OCI-LY7 (cell line): Measurements from ENCODE around the gene CD80. TPM values are rescaled to one million over a fixed set of nuclear protein-coding genes. Genes with fewer than 3 reads are reported as not detected.

ENCODE experiments used
- BruUV-seq: library from RNA; stranded (reverse); fragments of 400-500 nt; replicated peaks from 2 replicates; lab custom pipeline; 2021; lab: Mats Ljungman, UMichigan
- CTCF ChIA-PET: fragments of 300-600 bp; sonication (Branson Sonifier 250); formaldehyde crosslinking; loops from one replicate; lab custom pipeline; 2022; ENCODE audit warnings: antibody characterized with exemption; ENCODE audit not compliant: unreplicated experiment; lab: Charles Lee
- POLR2A ChIA-PET: fragments of 300-600 bp; sonication (Branson Sonifier 250); formaldehyde crosslinking; loops from one replicate; lab custom pipeline; 2022; ENCODE audit warnings: antibody characterized with exemption; lab: Charles Lee
- DNase-seq: peaks from one replicate; pipeline ENCODE4 v3.0.0-alpha.2; 2015; ENCODE audit warnings: low spot score
- H2AFZ ChIP-seq: fragments of 200-600 bp; sonication (generic), shearing (Covaris generic); 2 replicates; pipeline ENCODE4 v1.6.1; 2014; ENCODE audit warnings: mild to moderate bottlenecking, antibody characterized with exemption, low read length, moderate library complexity
- H3K27ac ChIP-seq: fragments of 200-600 bp; sonication (generic); 2 replicates; pipeline ENCODE4 v1.5.1; 2014; ENCODE audit warnings: mixed run types, low read depth, mild to moderate bottlenecking, moderate library complexity, low read length, inconsistent platforms; ENCODE audit not compliant: poor library complexity, severe bottlenecking
- H3K36me3 ChIP-seq: fragments of 200-600 bp; sonication (generic); 2 replicates; pipeline ENCODE4 v1.6.1; 2014; ENCODE audit warnings: mild to moderate bottlenecking, antibody characterized with exemption, low read length, moderate library complexity, mixed read lengths; ENCODE audit not compliant: insufficient read depth
- H3K4me1 ChIP-seq: fragments of 200-600 bp; sonication (generic); 2 replicates; pipeline ENCODE4 v1.5.1; 2014; ENCODE audit warnings: mild to moderate bottlenecking, low read length; ENCODE audit not compliant: insufficient read depth, poor library complexity, severe bottlenecking
- H3K4me2 ChIP-seq: fragments of 200-600 bp; sonication (generic); 2 replicates; pipeline ENCODE4 v1.6.1; 2014; ENCODE audit warnings: mild to moderate bottlenecking, low read length
- H3K4me3 ChIP-seq: fragments of 200-600 bp; sonication (generic); 2 replicates; pipeline ENCODE4 v1.5.1; 2014; ENCODE audit warnings: mild to moderate bottlenecking, low read depth, low read length; ENCODE audit not compliant: poor library complexity, severe bottlenecking
- H3K79me2 ChIP-seq: fragments of 200-600 bp; sonication (generic); 2 replicates; pipeline ENCODE4 v1.6.1; 2016; ENCODE audit warnings: low read depth, mild to moderate bottlenecking, low read length, moderate library complexity, mixed read lengths; ENCODE audit not compliant: insufficient read depth
- H3K9me2 ChIP-seq: fragments of 200-600 bp; sonication (generic); 2 replicates; pipeline ENCODE4 v1.6.1; 2016; ENCODE audit warnings: mild to moderate bottlenecking, low read length, mixed read lengths; ENCODE audit not compliant: insufficient read depth
- H3K9me3 ChIP-seq: fragments of 200-600 bp; sonication (generic); 2 replicates; pipeline ENCODE4 v1.6.1; 2014; ENCODE audit warnings: mild to moderate bottlenecking, mixed run types, low read length, mixed read lengths
- H4K20me1 ChIP-seq: fragments of 200-600 bp; sonication (generic); 2 replicates; pipeline ENCODE4 v1.6.1; 2014; ENCODE audit warnings: mild to moderate bottlenecking, antibody characterized with exemption, low read length, moderate library complexity, mixed read lengths; ENCODE audit not compliant: insufficient read depth
- EZH2phosphoT487 ChIP-seq: fragments of 200-600 bp; sonication (generic); IDR thresholded peaks from 2 replicates; pipeline ENCODE4 v1.6.1; 2018; ENCODE audit warnings: low read depth, borderline replicate concordance, mild to moderate bottlenecking, mixed run types, antibody characterized with exemption, low read length, moderate library complexity, mixed read lengths
- intact Hi-C: fragments of 100-400 bp; cut with micrococcal nuclease; formaldehyde crosslinking; loops from one replicate; pipeline ENCODE4 v1.10.0; 2022; ENCODE audit not compliant: unreplicated experiment
- total RNA-seq, 2 experiments: library from RNA; depleted of rRNA in 1 of 2; stranded (reverse); fragments of >200 nt in 1 of 2; shearing (Covaris generic) in 1 of 2; gene quantifications; 2 replicates each; pipeline ENCODE4 v1.2.3, GENCODE V29; 2014 to 2022
- TF ChIP-seq, protein P1 (sequence below): fragments of 200-600 bp; sonication (generic); conservative IDR thresholded peaks from 2 replicates; pipeline ENCODE4 v1.5.1; 2014; ENCODE audit warnings: mild to moderate bottlenecking, antibody characterized with exemption, low read length, moderate library complexity, mixed read lengths

The CD80 gene
- total RNA-seq, 2 experiments from 2014 or later: not detected

- no peaks in the 10 kb centered on the region for H4K20me1 ChIP-seq
- no peak for DNase-seq
- H3K36me3 ChIP-seq: no peaks in the 10 kb centered on the region
- no peaks in the 10 kb centered on the region for H3K4me1 ChIP-seq
- H3K79me2 ChIP-seq: no peaks in the 10 kb centered on the region
- ChIA-PET CTCF (no interaction called here), POLR2A (interaction anchor here (1.2 kb wide), 1 partner anchor 9 kb away, joined by 3 read pairs; no protein-coding TSS in a partner anchor)
- H3K9me2 ChIP-seq: no peaks in the 10 kb centered on the region
- BruUV-seq: no TSS peak
- H3K4me3 ChIP-seq: no peak overlapping the region
- intact Hi-C loops: no loop called here
- H3K27ac ChIP-seq: no peak overlapping the region
- no peaks in the 10 kb centered on the region for H3K9me3 ChIP-seq
- TF ChIP-seq EZH2phosphoT487: no peak
- TF ChIP-seq, protein P1, sequence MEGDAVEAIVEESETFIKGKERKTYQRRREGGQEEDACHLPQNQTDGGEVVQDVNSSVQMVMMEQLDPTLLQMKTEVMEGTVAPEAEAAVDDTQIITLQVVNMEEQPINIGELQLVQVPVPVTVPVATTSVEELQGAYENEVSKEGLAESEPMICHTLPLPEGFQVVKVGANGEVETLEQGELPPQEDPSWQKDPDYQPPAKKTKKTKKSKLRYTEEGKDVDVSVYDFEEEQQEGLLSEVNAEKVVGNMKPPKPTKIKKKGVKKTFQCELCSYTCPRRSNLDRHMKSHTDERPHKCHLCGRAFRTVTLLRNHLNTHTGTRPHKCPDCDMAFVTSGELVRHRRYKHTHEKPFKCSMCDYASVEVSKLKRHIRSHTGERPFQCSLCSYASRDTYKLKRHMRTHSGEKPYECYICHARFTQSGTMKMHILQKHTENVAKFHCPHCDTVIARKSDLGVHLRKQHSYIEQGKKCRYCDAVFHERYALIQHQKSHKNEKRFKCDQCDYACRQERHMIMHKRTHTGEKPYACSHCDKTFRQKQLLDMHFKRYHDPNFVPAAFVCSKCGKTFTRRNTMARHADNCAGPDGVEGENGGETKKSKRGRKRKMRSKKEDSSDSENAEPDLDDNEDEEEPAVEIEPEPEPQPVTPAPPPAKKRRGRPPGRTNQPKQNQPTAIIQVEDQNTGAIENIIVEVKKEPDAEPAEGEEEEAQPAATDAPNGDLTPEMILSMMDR: no peak
- no peak overlapping the region for H2AFZ ChIP-seq
- H3K4me2 ChIP-seq: no peak overlapping the region
Observed at GRCh38 chr3:119594066-119594465, 34.7 kb upstream of the CD80 start.

GRCh38 chr3:119592861-119593260 lies 33.4 kb upstream of the CD80 start:
- no TSS peak for BruUV-seq
- Histone ChIP-seq H3K9me3 (no peaks in the 10 kb centered on the region), H3K4me1 (peaks cover 7% of the 10 kb centered on the region), H4K20me1 (no peaks in the 10 kb centered on the region), H3K36me3 (no peaks in the 10 kb centered on the region), H3K79me2 (no peaks in the 10 kb centered on the region), H3K9me2 (no peaks in the 10 kb centered on the region), H3K4me3 (no peak overlapping the region), H3K4me2 (no peak overlapping the region), H3K27ac (no peak overlapping the region), H2AFZ (no peak overlapping the region)
- CTCF ChIA-PET: no interaction called here
- intact Hi-C loops: no loop called here
- DNase-seq: no peak
- POLR2A ChIA-PET: interaction anchor here (1.1 to 1.2 kb wide), 2 partner anchors 8 to 12 kb away, joined by 3 read pairs; no protein-coding TSS in a partner anchor
- no peak for TF ChIP-seq EZH2phosphoT487
- TF ChIP-seq, protein P1: no peak

DNA sequence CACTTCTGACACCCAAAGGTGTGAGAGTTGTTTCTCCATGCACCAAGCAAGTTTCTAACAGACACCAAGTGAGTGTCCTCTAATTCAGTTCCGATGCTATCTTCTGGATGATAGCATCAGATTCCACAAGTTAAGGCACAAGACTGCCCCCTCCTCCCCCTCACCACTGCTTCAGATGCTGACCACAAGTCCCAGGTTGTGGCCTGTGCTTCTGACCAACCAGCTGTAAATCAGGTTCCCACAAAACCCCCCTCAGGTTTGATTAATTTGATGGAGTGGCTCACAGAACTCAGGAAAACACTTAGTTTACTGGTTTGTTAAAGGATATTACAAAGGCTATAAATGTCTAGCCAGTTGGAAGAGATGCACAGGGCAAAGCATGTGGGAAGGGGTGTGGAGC lies 31.3 kb upstream of the CD80 start:
- no peak overlapping the region for H3K4me2 ChIP-seq
- ChIA-PET CTCF (no interaction called here), POLR2A (interaction anchor here (0.5 kb wide), 1 partner anchor 284 kb away, joined by 4 read pairs; no protein-coding TSS in a partner anchor)
- peaks cover 10% of the 10 kb centered on the region for H3K4me1 ChIP-seq
- H2AFZ ChIP-seq: no peak overlapping the region
- H3K27ac ChIP-seq: no peak overlapping the region
- intact Hi-C loops: no loop called here
- TF ChIP-seq, protein P1: no peak
- no peak for TF ChIP-seq EZH2phosphoT487
- H3K9me3 ChIP-seq: no peaks in the 10 kb centered on the region
- no peaks in the 10 kb centered on the region for H3K79me2 ChIP-seq
- H4K20me1 ChIP-seq: no peaks in the 10 kb centered on the region
- BruUV-seq: no TSS peak
- H3K4me3 ChIP-seq: no peak overlapping the region
- H3K36me3 ChIP-seq: no peaks in the 10 kb centered on the region
- DNase-seq: no peak
- H3K9me2 ChIP-seq: no peaks in the 10 kb centered on the region
